ENCODE results near the gene CLTRN.

Gene CLTRN

GRCh38 chrX:15617111-15617510, 47.5 kb downstream of the CLTRN start:
- no peak for TF ChIP-seq MZF1 (tag by site-specific recombination; IDR thresholded peaks at IDR 0.05; ENCODE audit: borderline replicate concordance)
- no peak for TF ChIP-seq ZNF175 (tag by site-specific recombination; IDR thresholded peaks at IDR 0.05)
- TF ChIP-seq ZNF660 (tag by site-specific recombination; IDR thresholded peaks at IDR 0.05): no peak
- TF ChIP-seq ZNF777 (tag by site-specific recombination; IDR thresholded peaks at IDR 0.05; ENCODE audit: borderline replicate concordance): no peak
- TF ChIP-seq ZNF610 (tag by site-specific recombination; IDR thresholded peaks at IDR 0.05; ENCODE audit: borderline replicate concordance): no peak
- no peak for TF ChIP-seq SETDB1 (IDR thresholded peaks at IDR 0.05; ENCODE audit: insufficient read length, low read length)
- no peak for TF ChIP-seq ZNF223 (tag by site-specific recombination; IDR thresholded peaks at IDR 0.05)
- TF ChIP-seq, protein P1, sequence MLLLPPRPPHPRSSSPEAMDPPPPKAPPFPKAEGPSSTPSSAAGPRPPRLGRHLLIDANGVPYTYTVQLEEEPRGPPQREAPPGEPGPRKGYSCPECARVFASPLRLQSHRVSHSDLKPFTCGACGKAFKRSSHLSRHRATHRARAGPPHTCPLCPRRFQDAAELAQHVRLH (tag by site-specific recombination; IDR thresholded peaks at IDR 0.05): no peak
- no peak for TF ChIP-seq ZNF335 (tag by site-specific recombination; conservative IDR thresholded peaks at IDR 0.05)
- TF ChIP-seq INSM2 (tag by site-specific recombination; IDR thresholded peaks at IDR 0.05): no peak
- TF ChIP-seq ZNF529 (tag by site-specific recombination; IDR thresholded peaks at IDR 0.05; ENCODE audit: insufficient replicate concordance): no peak
- TF ChIP-seq ZNF211 (tag by site-specific recombination; IDR thresholded peaks at IDR 0.05; ENCODE audit: low read depth): no peak
- no peak for TF ChIP-seq ZNF274 (IDR thresholded peaks at IDR 0.05; ENCODE audit: low read length)
- no peak for TF ChIP-seq ZNF274 (tag by site-specific recombination; IDR thresholded peaks at IDR 0.05; ENCODE audit: borderline replicate concordance)
- no peak for TF ChIP-seq BCL11A (tag by site-specific recombination; IDR thresholded peaks at IDR 0.05; ENCODE audit: low read depth)
- TF ChIP-seq, protein P2, sequence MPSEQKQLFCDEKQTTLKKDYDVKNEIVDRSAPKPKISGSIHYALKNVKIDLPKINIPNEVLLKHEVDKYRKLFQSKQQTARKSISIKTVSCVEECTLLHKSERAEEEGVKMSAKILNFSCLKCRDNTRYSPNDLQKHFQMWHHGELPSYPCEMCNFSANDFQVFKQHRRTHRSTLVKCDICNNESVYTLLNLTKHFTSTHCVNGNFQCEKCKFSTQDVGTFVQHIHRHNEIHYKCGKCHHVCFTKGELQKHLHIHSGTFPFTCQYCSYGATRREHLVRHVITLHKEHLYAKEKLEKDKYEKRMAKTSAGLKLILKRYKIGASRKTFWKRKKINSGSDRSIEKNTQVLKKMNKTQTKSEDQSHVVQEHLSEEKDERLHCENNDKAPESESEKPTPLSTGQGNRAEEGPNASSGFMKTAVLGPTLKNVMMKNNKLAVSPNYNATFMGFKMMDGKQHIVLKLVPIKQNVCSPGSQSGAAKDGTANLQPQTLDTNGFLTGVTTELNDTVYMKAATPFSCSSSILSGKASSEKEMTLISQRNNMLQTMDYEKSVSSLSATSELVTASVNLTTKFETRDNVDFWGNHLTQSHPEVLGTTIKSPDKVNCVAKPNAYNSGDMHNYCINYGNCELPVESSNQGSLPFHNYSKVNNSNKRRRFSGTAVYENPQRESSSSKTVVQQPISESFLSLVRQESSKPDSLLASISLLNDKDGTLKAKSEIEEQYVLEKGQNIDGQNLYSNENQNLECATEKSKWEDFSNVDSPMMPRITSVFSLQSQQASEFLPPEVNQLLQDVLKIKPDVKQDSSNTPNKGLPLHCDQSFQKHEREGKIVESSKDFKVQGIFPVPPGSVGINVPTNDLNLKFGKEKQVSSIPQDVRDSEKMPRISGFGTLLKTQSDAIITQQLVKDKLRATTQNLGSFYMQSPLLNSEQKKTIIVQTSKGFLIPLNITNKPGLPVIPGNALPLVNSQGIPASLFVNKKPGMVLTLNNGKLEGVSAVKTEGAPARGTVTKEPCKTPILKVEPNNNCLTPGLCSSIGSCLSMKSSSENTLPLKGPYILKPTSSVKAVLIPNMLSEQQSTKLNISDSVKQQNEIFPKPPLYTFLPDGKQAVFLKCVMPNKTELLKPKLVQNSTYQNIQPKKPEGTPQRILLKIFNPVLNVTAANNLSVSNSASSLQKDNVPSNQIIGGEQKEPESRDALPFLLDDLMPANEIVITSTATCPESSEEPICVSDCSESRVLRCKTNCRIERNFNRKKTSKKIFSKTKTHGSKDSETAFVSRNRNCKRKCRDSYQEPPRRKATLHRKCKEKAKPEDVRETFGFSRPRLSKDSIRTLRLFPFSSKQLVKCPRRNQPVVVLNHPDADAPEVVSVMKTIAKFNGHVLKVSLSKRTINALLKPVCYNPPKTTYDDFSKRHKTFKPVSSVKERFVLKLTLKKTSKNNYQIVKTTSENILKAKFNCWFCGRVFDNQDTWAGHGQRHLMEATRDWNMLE (tag by site-specific recombination; conservative IDR thresholded peaks at IDR 0.05; ENCODE audit: low read depth): no peak
- TF ChIP-seq ZNF324 (tag by site-specific recombination; IDR thresholded peaks at IDR 0.05): no peak
- TF ChIP-seq ZNF132 (tag by site-specific recombination; IDR thresholded peaks at IDR 0.05; ENCODE audit: borderline replicate concordance): no peak
- no peak overlapping the region for H3K4me3 ChIP-seq (ENCODE audit: low read depth, low read length)
- H3K9me3 ChIP-seq (ENCODE audit: control insufficient read depth, insufficient read depth, low read depth, low read length): no peaks in the 10 kb centered on the region
- POLR2A ChIA-PET: no interaction called here
- CTCF ChIA-PET: no interaction called here
- no peaks in the 10 kb centered on the region for H3K36me3 ChIP-seq (ENCODE audit: control insufficient read depth in 2 of 2, insufficient read depth in 1 of 2, low read length in 2 of 2)
- 0 out of 2 replicates have a peak, but pooled peaks cover 2% of the 10 kb centered on the region for H3K4me1 ChIP-seq (ENCODE audit: control insufficient read depth, insufficient read depth, low read length)
- H3K27ac ChIP-seq (ENCODE audit: extremely low read depth, low read depth, low read length): no peak overlapping the region

DNA sequence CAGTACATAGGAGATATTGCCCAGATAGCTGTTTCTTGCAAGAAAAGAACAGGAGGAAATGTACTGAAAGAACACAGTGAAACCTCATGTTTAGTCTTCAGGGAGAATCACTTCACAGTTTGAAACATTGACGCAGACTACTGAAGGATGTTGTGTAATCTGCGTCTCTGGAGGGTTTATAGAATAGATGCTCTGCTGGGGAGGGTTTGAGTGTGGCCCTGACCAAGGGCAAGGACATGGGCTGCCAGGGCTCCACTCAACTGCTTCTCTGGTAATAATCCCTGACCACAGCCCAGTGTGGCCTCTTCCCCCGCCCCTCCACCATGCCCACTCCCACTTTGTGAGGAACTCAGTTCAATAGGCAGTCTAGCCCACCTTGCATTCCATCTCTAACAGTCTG, 48.1 kb downstream of the CLTRN start:
- Histone ChIP-seq H3K4me1 (ENCODE audit: control insufficient read depth, insufficient read depth, low read length) (0 out of 2 replicates have a peak, but pooled peaks cover 2% of the 10 kb centered on the region), H3K4me3 (ENCODE audit: low read depth, low read length) (no peak overlapping the region), H3K9me3 (ENCODE audit: control insufficient read depth, insufficient read depth, low read depth, low read length) (no peaks in the 10 kb centered on the region), H3K36me3 (ENCODE audit: control insufficient read depth in 2 of 2, insufficient read depth in 1 of 2, low read length in 2 of 2) (no peaks in the 10 kb centered on the region), H3K27ac (ENCODE audit: extremely low read depth, low read depth, low read length) (no peak overlapping the region)
- ChIA-PET CTCF (interaction anchor here (0.7 kb wide), 1 partner anchor 103 kb away, joined by 3 read pairs; no protein-coding TSS in a partner anchor), POLR2A (interaction anchor here (0.8 kb wide), 1 partner anchor 568 kb away, joined by 5 read pairs; no protein-coding TSS in a partner anchor)
- TF ChIP-seq, protein P3, sequence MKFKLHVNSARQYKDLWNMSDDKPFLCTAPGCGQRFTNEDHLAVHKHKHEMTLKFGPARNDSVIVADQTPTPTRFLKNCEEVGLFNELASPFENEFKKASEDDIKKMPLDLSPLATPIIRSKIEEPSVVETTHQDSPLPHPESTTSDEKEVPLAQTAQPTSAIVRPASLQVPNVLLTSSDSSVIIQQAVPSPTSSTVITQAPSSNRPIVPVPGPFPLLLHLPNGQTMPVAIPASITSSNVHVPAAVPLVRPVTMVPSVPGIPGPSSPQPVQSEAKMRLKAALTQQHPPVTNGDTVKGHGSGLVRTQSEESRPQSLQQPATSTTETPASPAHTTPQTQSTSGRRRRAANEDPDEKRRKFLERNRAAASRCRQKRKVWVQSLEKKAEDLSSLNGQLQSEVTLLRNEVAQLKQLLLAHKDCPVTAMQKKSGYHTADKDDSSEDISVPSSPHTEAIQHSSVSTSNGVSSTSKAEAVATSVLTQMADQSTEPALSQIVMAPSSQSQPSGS (tag by site-specific recombination; IDR thresholded peaks at IDR 0.05; ENCODE audit: low read depth): no peak
- TF ChIP-seq ZSCAN30 (tag by site-specific recombination; IDR thresholded peaks at IDR 0.05): no peak
- TF ChIP-seq ZNF645 (tag by site-specific recombination; IDR thresholded peaks at IDR 0.05): no peak
- TF ChIP-seq ZBTB10 (tag by site-specific recombination; IDR thresholded peaks at IDR 0.05): no peak
- no peak for TF ChIP-seq ZXDB (tag by site-specific recombination; IDR thresholded peaks at IDR 0.05)
- TF ChIP-seq GLIS1 (tag by site-specific recombination; IDR thresholded peaks at IDR 0.05): no peak
